PC-3 (cell line): ENCODE results near the gene CYP39A1. TPM values are rescaled to one million over a fixed set of nuclear protein-coding genes. Genes with fewer than 3 reads are reported as not detected.

Experiments
- ATAC-seq: fragments of 200-7000 bp; cut with Tn5 transposase; 2 replicates; pipeline ENCODE4 v1.9.1; 2020; ENCODE audit warnings: mild to moderate bottlenecking, moderate library complexity
- Bru-seq: library from RNA; stranded (reverse); fragments of 400-500 nt; gene quantifications from one replicate; lab custom pipeline; 2021; lab: Mats Ljungman, UMichigan
- BruChase-seq, 2 experiments: library from RNA; stranded (reverse); fragments of 400-500 nt; gene quantifications; one replicate each; lab custom pipeline; 2021; lab: Mats Ljungman, UMichigan
- BruUV-seq: library from RNA; stranded (reverse); fragments of 400-500 nt; replicated peaks from 2 replicates; lab custom pipeline; 2021; lab: Mats Ljungman, UMichigan
- CTCF ChIA-PET: fragments of 300-600 bp; sonication (Branson Sonifier 250); formaldehyde crosslinking; loops from one replicate; lab custom pipeline; 2022; ENCODE audit warnings: antibody characterized with exemption; lab: Charles Lee
- POLR2A ChIA-PET: fragments of 300-600 bp; sonication (Branson Sonifier 250); formaldehyde crosslinking; loops from one replicate; lab custom pipeline; 2022; ENCODE audit warnings: antibody characterized with exemption; ENCODE audit not compliant: unreplicated experiment; lab: Charles Lee
- DNase-seq: peaks from one replicate; pipeline ENCODE4 v3.0.0-alpha.2; 2015
- H2AFZ ChIP-seq: fragments of 300-600 bp; sonication (generic); 2 replicates; pipeline ENCODE4 v1.6.0; 2016; ENCODE audit warnings: antibody characterized with exemption, low read length
- H3F3A ChIP-seq: fragments of 300-600 bp; sonication (generic); one replicate; pipeline ENCODE4 v1.6.0; 2017; ENCODE audit warnings: antibody characterized with exemption, low read length, control low read depth, mild to moderate bottlenecking; ENCODE audit not compliant: unreplicated experiment
- H3K27ac ChIP-seq: fragments of 300-600 bp; sonication (generic); 2 replicates; pipeline ENCODE4 v1.5.1; 2016; ENCODE audit warnings: mild to moderate bottlenecking, low read length
- H3K27me3 ChIP-seq: fragments of 300-600 bp; sonication (generic); 2 replicates; pipeline ENCODE4 v1.6.1; 2016; ENCODE audit warnings: low read length, mixed read lengths
- H3K36me3 ChIP-seq: fragments of 300-600 bp; sonication (generic); 2 replicates; pipeline ENCODE4 v1.6.1; 2016; ENCODE audit warnings: low read depth, mixed run types, low read length, mixed read lengths
- H3K4me1 ChIP-seq: fragments of 300-600 bp; sonication (generic); 2 replicates; pipeline ENCODE4 v1.5.1; 2016; ENCODE audit warnings: low read length; ENCODE audit not compliant: insufficient read depth
- H3K4me2 ChIP-seq: fragments of 300-600 bp; sonication (generic); 2 replicates; pipeline ENCODE4 v1.6.0; 2016; ENCODE audit warnings: low read length
- H3K4me3 ChIP-seq: fragments of 300-600 bp; sonication (generic); 2 replicates; pipeline ENCODE4 v1.5.1; 2016; ENCODE audit warnings: mild to moderate bottlenecking, low read length, mixed read lengths
- H3K79me2 ChIP-seq: fragments of 300-600 bp; sonication (generic); 2 replicates; pipeline ENCODE4 v1.6.1; 2017; ENCODE audit warnings: low read length, mixed read lengths
- H3K9ac ChIP-seq: fragments of 300-600 bp; sonication (generic); 2 replicates; pipeline ENCODE4 v1.6.0; 2016; ENCODE audit warnings: mild to moderate bottlenecking, low read length
- H3K9me2 ChIP-seq: fragments of 300-600 bp; sonication (generic); replicated peaks from 2 replicates; pipeline ENCODE4 v1.6.1; 2016; ENCODE audit warnings: mixed run types, low read length, mixed read lengths
- H3K9me3 ChIP-seq: fragments of 300-600 bp; sonication (generic); 2 replicates; pipeline ENCODE4 v1.6.1; 2016; ENCODE audit warnings: low read length, mixed read lengths
- H4K20me1 ChIP-seq: fragments of 300-600 bp; sonication (generic); 2 replicates; pipeline ENCODE4 v1.6.1; 2016; ENCODE audit warnings: low read length, mixed read lengths
- CTCF ChIP-seq: fragments of 300-600 bp; sonication (generic); conservative IDR thresholded peaks from 2 replicates; pipeline ENCODE4 v1.5.1; 2017; ENCODE audit warnings: antibody characterized with exemption, low read depth, mild to moderate bottlenecking, low read length
- EZH2 ChIP-seq: fragments of 300-600 bp; sonication (generic); IDR thresholded peaks from one replicate; pipeline ENCODE4 v1.6.1; 2017; ENCODE audit warnings: antibody characterized with exemption, mild to moderate bottlenecking, low read length; ENCODE audit not compliant: unreplicated experiment
- EZH2phosphoT487 ChIP-seq: fragments of 300-600 bp; sonication (generic); IDR thresholded peaks from 2 replicates; pipeline ENCODE4 v1.6.1; 2018; ENCODE audit warnings: mild to moderate bottlenecking, antibody characterized with exemption, low read length, borderline replicate concordance
- intact Hi-C: fragments of 100-400 bp; cut with micrococcal nuclease; formaldehyde crosslinking; loops from 2 replicates; pipeline ENCODE4 v1.9.0; 2023
- long read RNA-seq: library from polyadenylated mRNA; unstranded; transcript quantifications from one replicate; pipeline ENCODE4 v2.0.0, GENCODE V29; 2021; ENCODE audit not compliant: unreplicated experiment
- total RNA-seq: library from RNA; depleted of rRNA; stranded (reverse); fragments of >200 nt; gene quantifications from 2 replicates; pipeline ENCODE4 v1.2.3, GENCODE V29; 2014; rRNA removed

CYP39A1 gene
- total RNA-seq: 0.66 and 1.2 TPM in 2 replicates
- percentile 37 among the genes with signal in this experiment for Bru-seq, nascent RNA
- percentile 25 among the genes with signal in this experiment for BruChase-seq, experiment 1, labeled RNA remaining after a 6-hour chase
- BruChase-seq, experiment 2, labeled RNA remaining after a 2-hour chase: percentile 37 among the genes with signal in this experiment
- long read RNA-seq, partial matches to known transcripts: 1 of 8 reads
- long read RNA-seq, other reads (novel, unspliced or antisense): 3 of 8 reads

- ChIA-PET POLR2A (no interaction called here), CTCF (interaction anchor here (0.6 kb wide), 1 partner anchor 66 kb away, joined by 3 read pairs; no protein-coding TSS in a partner anchor)
- DNase-seq (peak; percentile 96), ATAC-seq (peak; percentile 97)
- H3F3A ChIP-seq: no peaks in the 10 kb centered on the region
- no peak within 1 kb of the TSS for H3K27ac ChIP-seq
- BruUV-seq: no TSS peak
- intact Hi-C loops: loop anchor here (2.0 to 5.0 kb wide), 3 partner anchors 79 to 969 kb away; no protein-coding TSS in a partner anchor
- no peaks in the 10 kb centered on the region for H3K36me3 ChIP-seq
- no peak for TF ChIP-seq EZH2phosphoT487
- no peak for TF ChIP-seq EZH2
- no peak for TF ChIP-seq CTCF
- H3K4me3 ChIP-seq: peak within 1 kb of the TSS; percentile 91
- peak within 1 kb of the TSS; percentile 95 for H2AFZ ChIP-seq
- no peaks in the 10 kb centered on the region for H3K27me3 ChIP-seq
- H4K20me1 ChIP-seq: no peaks in the 10 kb centered on the region
- H3K4me1 ChIP-seq: peaks cover 27% of the 10 kb centered on the region
- peak within 1 kb of the TSS; percentile 45 for H3K9ac ChIP-seq
- peak within 1 kb of the TSS; percentile 89 for H3K4me2 ChIP-seq
- H3K9me2 ChIP-seq: no peaks in the 10 kb centered on the region
- no peaks in the 10 kb centered on the region for H3K9me3 ChIP-seq
- no peaks in the 10 kb centered on the region for H3K79me2 ChIP-seq
Observed at GRCh38 chr6:46652603-46653438, at the start of gene CYP39A1, which contains the start of gene SLC25A27. TSS of gene CYP39A1 (minus strand) at chr6:46652818. CDS start at chr6:46652582, 236 bp downstream. TSS of gene SLC25A27 (plus strand) at chr6:46652975. CDS start at chr6:46653193, 218 bp downstream.

GRCh38 chr6:46699970-46700369, 47.4 kb upstream of the CYP39A1 start:
- Histone ChIP-seq H3K9me3 (no peaks in the 10 kb centered on the region), H3F3A (no peaks in the 10 kb centered on the region), H4K20me1 (no peaks in the 10 kb centered on the region), H3K27ac (no peak overlapping the region), H3K36me3 (no peaks in the 10 kb centered on the region), H2AFZ (no peak overlapping the region), H3K4me3 (no peak overlapping the region), H3K9ac (no peak overlapping the region), H3K9me2 (no peaks in the 10 kb centered on the region), H3K4me2 (no peak overlapping the region), H3K27me3 (no peaks in the 10 kb centered on the region), H3K79me2 (no peaks in the 10 kb centered on the region), H3K4me1 (peaks cover 2% of the 10 kb centered on the region)
- TF ChIP-seq EZH2phosphoT487 (no peak), EZH2 (no peak), CTCF (no peak)
- ChIA-PET CTCF (interaction anchor here (0.6 kb wide), 1 partner anchor 286 kb away, joined by 4 read pairs; no protein-coding TSS in a partner anchor), POLR2A (no interaction called here)
- intact Hi-C loops: loop anchor here (5.0 kb wide), 1 partner anchor 283 kb away; no protein-coding TSS in a partner anchor
- BruUV-seq: no TSS peak
- ATAC-seq (peak; percentile 54), DNase-seq (no peak)
